Raji (cell line): ENCODE measurements around the gene SULF2.

Source experiments
- POLR2A ChIP-seq: IDR thresholded peaks from 2 replicates; pipeline ENCODE4 v1.6.1; 2011; ENCODE audit warnings: low read depth, low read length, control low read depth; ENCODE audit not compliant: insufficient read depth

The SULF2 gene

DNA sequence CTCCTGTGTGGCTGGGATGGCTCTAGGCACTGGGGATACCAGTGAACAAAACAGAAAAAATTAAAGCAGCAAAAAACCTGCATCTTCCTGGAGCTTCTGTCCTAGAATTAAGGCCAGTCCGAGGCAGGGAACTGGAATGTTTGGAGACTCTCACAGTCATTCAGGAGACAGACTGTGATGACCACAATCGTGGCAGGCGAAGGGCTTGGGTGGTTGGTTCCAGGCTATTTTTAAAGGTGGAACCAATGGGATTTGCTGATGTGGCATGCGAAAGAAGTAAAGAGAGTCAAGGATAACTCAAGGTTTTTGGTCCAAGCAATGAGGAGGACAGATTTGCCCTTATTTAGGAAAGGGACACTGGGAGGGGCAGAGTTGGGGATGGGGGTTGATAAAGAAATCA, 66.9 kb downstream of the SULF2 start:
- no peak for TF ChIP-seq POLR2A

DNA sequence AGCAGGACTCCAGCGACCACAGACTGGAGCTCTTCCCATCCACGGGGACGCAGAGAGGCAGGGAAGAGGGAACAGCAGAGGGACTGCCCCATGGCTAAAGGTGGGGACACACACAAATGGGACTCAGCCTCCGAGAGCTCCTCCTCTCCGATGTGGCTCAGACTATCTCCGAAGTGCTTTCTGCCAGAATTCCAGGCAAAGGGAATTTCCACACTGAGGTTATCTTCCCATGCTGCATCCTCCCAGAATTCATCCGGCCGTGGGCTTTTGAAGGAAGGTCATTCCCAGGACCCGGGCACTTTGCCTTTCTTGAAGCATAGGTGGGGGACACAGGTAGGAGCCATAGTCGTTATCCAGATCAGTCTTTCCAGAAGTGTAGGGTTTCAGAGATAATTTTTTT, 67.9 kb downstream of the SULF2 start:
- no peak for TF ChIP-seq POLR2A

DNA sequence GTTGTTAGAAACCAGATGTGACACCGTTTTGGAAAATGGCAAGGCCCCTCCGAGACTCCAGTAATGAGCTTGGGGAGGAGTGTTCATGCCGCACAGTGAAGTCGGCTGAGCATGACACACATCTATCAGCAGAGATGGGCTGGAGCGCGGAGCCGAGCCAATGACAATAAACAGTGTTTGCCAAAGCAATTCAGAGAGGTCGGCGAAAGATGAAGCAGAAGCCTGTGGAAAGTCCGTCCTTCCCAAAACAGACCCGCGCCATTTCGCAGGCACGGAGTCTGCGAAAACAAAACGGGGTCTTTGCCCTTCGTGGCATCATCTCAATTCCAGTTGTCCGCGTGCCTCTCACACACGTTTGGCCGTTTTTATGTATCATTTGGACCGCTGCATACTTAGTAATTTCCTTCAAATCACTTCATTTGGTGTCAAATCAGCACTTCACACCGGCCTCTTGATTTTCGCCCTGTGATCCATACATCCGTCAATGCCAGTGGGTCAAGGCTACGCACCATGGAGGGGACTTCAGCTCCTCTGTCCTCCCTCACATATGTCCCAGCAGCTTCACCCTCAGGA, 71.3 kb downstream of the SULF2 start:
- no peak for TF ChIP-seq POLR2A

DNA sequence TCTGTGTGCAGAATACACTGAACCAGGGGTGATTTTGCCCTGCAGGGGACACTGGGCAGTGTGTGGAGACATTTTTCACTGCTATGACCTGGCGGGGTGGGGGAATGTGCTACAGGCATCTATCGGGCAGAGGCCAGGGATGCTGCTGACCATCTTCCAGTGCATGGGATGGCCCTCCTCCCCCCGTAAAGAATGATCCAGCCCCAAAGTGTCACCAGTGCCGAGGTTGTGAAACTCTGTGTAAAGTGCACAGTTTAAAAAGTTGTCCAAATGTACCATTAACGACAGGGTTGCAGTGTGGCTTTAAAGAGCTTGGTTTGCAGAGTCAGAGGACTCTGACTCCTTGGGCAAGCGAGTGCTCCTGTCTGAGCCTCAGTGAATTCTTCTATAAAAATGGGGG, 72.1 kb downstream of the SULF2 start:
- no peak for TF ChIP-seq POLR2A

DNA sequence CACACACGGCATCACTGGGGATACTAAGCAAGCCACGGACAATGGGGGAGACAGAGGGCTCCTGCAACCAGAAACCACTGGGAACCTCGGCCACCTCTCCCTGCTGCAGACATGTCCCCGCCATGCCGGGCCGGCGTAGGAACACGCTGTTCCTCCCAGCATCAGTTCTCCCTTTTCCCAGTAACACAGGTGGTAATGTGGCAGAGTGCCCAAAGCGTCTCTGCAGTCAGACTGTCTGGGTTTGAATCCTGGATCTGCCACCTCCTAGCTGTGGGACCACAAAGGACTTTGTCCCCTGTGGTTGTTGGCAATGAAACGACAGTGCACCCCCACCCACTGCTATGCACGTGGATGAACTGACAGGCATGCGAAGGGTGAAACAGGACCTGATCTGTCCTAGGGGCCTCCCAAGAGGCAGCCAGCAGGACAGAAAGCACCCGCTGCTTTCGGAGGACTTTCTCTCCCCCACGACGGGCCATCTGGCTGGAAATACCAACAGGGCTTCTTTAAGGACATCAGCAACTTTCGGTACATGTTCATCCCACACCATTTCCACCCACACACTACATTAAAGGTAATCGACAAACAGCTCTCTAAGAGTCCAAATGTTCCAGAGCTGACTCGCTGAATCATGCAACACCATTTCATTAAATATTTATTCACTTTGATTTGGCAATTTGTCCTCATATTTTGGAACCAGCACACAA, 74.1 kb downstream of the SULF2 start:
- TF ChIP-seq POLR2A: no peak

DNA sequence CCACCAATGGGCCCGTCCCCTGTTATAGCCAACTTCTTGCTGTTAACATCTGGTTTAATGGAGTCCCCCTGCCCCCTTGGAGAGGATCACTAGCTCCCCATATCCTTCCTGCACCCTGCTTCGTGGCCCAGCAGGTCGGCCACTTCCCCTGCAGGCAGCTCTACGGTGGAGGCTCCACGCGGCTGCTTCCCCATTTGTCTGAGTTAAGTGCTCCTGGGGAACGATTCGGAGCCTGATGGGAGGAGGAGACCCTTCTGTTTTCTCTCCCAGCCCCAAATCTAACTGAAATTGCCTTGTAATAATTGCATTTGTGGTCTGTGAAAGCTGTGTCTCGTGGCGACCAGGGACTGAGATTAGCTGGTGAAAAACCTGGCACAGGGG, 74.6 kb downstream of the SULF2 start:
- TF ChIP-seq POLR2A: no peak

DNA sequence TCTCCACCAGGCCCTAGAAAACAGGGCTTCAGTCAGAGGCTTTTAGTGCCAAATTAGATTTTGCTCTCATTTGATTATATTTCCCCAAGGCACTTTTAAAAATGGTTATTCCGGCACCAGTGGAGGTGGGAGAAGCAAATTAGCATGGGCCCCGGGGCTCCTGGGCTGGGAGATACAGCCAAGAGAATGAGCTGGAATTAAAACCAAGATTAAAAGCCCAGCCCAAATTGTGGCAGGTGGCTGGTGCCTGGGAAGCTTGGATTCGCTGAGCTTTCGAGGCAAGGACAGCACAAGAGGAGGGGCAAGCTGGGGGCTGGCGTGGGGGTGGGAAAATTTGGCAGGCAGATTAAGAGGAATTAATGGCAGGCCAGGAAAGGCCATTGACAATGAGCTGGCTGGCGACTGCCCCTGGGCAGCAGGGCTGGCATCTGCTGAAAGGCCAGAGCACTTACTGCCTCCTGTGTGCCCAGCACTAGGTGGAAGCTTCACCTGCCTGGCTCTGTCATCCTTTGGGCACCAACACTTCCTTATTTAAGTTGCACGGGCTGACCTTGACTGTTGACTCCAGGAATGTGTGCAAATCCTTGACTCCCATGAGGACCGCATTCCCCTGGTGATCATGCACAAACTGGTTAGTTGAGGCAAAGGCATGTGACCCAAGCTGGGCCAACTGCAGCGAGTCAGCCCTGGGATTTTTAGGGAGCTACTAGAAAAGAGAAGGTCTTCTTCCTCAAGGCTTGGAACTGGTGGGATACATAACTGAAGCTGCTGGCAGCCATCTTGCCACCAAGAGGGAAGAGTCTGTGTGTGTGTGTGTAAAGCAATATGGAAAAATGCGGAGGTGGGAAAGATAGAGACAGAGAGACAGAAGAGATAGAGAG, 76.1 kb downstream of the SULF2 start:
- no peak for TF ChIP-seq POLR2A

DNA sequence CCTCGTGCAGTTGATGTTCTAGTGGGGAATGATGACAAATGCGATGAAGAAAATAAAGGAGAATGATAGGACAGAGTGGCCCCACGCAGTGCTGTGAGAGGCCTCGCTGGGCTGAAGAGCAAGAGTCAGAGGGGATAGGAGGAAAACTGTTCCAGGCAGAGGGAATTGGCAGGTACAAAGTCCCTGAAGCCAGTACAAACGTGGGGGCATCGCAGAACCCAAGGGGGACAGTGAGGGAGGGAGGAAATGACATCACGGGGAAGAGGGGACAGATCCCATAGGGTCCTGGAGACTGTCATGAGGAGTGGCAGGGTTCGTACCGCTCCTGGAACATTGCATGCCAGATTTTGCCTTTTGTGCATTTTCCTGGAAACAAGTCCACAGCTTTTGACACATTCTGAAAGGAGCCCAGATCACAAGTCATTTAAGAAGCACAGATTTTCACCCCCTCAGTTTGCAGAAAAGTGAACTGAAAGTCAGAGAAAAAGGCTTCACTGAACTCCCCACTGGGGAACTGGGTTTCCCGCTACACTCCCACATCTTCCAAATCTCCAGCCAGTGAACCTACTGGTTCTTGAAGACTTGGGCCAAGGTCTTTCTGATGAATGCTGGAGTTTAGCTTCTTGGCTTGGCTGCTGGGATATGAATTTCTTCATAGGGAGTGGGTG, 77.0 kb downstream of the SULF2 start:
- no peak for TF ChIP-seq POLR2A

DNA sequence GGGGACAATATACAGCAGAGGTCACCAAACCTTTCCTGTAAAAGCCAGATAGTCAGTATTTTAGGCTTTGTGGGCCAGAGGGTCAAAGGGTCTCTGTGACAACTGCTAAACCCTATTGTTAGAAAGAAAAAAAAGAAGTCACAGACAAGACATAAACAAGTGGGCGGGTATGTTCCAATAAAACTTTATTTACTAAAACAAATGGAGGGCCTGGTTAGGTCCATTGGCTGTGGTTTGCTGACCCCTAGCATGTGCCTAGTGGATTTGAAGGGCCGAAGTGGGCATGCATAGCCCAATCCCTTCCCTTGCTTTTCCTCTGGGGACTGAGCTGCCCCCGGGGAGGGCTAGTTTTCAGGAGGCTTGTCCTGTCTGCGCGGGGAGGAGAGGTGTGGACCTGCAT, 78.9 kb downstream of the SULF2 start:
- no peak for TF ChIP-seq POLR2A

DNA sequence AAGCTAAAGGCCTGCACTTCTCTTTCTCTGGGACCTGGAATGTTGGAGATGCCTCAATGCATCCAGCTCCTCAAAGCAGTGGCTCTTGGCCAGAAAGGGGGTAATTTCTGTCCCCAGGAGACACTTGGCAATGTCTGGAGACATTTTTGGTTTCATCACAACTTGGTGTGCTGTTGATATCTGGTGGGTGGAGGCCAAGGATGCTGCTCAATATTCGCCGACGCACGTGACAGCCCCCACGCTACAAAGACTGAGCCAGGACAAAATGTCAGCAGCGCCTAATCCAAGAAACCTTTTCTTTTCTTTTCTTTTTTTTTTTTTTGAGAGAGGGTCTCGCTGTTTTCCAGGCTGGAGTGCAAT, 79.8 kb downstream of the SULF2 start:
- no peak for TF ChIP-seq POLR2A

DNA sequence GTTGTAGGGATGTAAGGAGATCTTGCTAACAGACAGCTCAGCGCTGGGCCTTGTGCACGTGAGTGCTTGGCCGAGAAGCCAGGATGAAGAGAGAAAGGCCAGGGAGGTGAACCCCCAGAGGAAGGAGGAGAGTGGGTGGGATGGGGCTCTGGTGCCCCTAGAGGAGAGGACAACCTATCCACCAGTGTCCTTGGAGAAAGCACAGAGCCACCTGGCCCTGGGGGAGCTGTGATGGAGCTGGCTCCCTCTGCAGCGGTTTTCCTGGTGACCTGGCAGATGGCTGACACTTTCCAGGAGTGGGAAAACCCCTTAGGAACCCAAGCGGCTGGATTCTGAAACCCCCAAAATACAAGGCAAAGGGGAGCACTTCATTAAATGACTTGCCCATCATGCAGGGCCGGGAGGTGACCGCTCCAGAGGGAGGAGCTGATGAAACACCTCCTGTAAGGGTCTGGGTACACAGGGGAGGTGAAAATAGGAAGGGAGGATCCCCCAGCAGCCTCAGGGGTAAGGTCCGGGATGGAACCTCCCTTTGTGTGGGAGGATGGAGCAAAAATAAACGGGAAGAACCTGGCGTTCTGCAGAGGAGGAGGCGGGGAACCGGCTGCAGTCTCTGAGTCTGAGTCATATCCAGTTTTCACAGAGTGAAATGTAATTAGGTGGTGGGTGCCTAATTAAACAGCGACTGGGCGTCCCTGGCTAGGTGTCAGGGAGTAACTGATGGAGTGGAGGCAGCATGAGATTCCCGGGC, 80.4 kb downstream of the SULF2 start:
- TF ChIP-seq POLR2A: no peak

DNA sequence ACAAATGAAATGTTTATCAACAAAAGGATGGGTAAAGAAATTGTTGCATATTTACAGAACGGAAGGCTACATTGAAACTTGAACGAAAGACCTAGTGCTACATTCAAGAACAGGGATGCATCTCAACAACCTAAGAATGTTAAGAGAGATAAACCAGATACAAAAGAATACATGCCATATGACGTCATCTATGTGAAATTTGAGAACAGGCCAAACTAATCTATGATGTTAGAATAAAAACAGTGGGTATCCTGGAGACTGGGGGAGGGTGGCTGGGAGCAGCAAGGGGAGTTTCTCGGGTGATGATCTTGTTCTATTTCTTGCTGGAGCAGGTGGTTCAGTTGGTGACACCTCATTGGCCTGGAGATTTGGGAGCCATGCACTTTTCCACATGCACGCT, 81.5 kb downstream of the SULF2 start:
- TF ChIP-seq POLR2A: no peak

DNA sequence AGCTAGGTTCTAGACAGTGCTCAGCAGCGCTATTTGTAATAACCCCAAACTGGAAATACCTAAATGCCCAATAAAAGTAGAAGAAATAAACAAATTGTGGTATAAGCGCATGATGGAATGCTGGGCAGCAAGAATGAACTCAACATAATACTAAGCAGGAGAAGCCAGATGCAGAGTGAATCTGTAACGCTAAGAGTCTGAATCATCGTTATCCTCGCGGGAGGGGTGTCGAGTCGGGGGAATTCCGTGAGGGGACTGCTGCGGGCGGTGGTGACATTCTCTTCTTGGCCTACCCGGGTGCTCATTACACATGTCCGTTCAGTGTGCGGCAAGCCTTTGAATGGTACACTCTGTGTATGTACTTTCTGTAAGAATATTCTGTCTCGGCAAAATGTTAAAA, 83.7 kb downstream of the SULF2 start:
- TF ChIP-seq POLR2A: no peak

DNA sequence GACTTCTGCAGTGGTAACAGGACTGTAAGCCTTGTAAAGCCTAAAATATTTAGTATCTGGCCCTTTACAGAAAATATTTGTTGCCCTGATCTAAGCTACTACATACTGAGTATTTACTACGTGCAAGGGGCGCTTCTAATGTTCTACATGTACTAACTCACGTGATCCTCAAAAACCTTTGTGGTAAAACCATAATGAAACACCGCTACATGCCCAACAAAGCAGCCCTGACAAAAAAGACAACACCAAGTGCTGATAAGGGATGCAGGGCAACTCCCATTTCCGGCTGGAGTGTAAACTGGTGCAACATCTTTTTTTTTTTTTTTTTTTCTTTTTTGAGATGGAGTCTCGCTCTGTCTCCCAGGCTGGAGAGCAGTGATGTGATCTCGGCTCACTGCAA, 85.0 kb downstream of the SULF2 start:
- TF ChIP-seq POLR2A: no peak

DNA sequence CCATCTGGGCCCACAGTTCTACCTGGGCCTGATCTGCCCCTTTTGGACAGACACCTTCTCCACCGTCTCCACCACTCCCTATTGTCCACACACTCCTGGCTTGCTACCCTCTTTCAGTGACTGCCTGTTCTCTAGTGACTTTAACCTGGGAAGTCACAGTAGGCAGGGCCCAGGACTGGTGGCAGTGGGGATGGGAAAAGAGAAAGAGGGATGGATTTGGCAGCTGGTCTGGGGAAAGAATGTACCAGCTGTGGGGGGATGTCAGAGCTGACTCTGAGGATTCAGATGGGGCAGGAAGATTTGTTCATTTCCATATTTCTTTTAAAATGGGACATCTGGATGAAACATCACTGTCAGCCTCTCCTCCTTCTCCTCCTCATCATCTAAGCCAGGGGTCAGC, 85.5 kb downstream of the SULF2 start:
- TF ChIP-seq POLR2A: no peak
